NCI-H128 (cell line): Measurements from ENCODE around the gene HMGXB3.
"Not testable (repeated sequence)": the region's sequence is repeated elsewhere in the genome, so short reads cannot be mapped to it uniquely, and the experiment has no call there.

Source experiments
- DNase-seq: peaks from one replicate; lab custom pipeline; 2025; ENCODE audit not compliant: unreplicated experiment; lab: John Stamatoyannopoulos, UW

HMGXB3 gene

GRCh38 chr5:150050172-150050811 is 49.8 kb downstream of the HMGXB3 start:
- DNase-seq, result not testable (repeated sequence)

DNA sequence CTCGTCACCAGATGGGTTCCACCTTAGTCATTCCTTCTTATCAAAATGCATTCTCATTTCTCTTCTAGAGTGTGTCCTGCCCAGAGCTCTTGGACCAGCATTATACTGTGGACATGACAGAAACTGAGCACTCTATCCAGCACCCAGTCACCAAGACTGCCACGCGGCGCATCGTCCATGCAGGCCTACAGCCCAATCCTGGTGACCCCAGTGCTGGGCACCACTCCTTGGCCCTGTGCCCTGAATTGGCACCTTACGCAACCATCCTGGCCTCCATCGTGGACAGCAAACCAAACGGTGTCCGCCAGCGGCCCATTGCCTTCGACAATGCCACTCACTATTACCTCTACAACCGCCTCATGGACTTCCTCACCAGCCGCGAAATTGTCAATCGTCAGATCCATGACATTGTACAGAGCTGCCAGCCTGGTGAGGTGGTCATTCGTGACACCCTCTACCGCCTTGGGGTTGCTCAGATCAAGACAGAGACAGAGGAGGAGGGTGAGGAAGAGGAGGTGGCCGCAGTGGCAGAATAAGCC is 51.2 kb downstream of the HMGXB3 start:
- no peak for DNase-seq

DNA sequence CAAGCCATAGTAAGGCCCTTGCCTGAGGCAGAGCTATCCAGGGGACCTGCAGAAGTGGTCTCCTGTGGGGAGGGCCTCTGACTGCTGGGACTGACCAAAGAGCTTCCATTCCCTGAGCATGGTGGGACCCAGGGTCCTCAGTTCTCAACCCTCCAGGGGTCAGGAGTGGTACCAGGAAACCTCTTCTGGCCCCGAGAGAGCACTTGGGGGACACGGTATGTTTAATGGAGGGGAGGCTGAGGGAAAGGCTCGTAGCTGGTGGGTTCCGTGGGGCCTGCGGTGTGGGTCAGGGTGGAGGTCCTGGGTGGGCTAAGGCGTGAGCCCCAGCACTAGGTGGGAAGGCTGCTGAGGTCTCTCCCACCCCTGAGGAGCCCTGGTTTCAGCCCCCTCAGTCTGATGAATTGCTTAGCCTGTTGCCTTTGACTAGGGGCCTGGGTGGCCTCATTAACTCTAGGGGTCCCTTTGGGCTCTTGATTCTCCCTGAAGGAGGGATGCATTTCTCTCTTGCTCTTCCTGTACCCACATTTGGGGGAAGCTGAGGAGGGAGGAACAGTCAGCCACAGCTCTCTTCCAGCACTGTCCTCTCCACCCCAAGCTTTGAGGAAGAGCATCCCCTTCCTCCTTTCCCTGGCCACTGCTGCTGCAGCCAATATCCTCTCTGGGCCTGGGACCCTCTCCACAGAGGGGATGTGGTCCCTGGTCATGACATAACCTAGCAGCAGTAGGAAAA is 51.9 kb downstream of the HMGXB3 start:
- no peak for DNase-seq

DNA sequence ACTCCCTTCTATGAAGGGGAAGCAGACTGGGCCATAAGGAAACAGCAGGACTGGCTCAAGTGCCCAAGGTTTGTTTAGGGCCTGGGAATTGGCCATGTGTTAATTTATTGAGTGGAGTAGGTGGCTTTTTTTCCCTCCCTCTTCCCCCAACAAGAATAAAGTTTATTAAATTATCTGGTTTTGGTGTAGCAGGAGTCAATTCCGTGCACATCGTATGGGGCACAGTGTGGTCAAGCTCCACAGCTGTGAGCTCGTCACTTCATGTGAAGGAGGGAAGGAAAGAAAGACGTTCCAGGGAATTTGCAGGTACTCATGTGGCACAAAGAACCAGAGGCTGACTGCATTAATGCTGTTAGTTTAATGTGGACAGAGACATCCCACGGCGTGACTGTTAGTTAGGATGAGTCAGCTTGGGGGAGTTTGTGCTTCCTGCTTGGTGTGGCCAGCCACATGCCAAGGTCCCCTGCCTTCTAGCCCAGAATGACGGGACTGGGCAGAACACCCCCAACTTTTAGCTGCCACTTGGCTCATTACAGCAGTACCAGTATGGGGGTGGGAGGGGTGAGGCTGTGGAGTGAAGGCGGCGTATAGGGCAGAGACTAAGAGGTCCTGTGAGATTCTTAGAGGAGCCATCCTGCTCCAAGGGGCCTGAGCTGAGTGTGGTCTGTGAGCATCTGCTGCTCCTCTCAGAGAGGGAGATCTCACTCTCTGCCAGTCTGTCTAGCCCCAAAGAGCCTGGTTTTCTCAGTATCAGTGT is 52.6 kb downstream of the HMGXB3 start:
- DNase-seq, result no peak

GRCh38 chr5:150053713-150054392 is 53.3 kb downstream of the HMGXB3 start:
- DNase-seq, result no peak

GRCh38 chr5:150054569-150054968 is 54.0 kb downstream of the HMGXB3 start:
- DNase-seq, result no peak

DNA sequence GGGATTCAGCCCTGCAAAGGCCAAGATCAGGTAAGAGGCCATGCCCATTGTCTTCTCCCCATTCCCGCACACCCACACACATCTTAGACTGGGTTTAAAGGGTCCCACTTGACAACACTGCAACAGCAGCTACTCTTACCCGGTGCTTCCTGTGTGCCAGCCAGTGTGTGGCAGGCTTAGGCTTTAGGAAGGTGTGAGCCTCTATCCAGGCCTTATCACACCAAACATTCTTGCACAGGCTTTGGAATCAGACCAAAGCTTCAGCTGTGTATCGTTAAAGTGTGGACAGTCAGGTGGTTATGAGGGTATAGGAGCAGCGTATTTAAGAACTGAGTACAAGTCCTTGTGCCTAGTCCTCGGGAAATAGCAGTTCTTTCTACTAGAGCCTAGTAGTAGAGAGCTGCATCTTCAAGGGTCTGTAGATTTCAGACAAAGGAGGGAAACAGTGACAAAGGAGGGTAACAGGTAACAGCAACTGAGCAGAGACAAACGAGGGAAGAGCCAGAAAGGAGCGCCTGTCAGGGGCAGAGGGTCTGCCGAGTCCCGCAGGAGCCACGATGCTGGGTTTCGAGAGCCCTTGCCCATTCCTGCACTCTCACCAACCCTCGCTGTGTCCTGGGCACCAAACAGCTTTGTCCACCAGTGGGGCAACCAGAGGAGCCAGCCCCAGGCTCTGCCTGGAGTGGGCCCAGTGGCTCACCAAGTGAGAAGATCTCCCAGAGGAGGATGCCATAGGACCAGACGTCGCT is 55.0 kb downstream of the HMGXB3 start:
- DNase-seq, result no peak

DNA sequence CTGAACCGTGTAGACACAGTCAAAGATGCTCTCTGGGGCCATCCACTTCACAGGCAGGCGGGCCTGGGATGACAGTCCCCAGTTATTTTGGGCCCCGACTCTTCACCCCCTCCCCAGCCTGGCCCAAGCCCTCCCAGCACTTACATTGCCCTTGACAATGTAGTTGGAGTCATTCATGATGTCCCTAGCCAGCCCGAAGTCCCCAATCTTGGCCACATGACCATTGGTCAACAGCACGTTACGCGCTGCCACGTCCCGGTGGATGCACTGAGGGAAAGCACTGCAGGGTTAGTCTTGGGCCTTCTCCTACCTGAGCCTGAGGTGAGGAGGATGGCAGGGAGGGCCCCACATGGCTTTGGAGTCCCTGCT is 55.5 kb downstream of the HMGXB3 start:
- no peak for DNase-seq

GRCh38 chr5:150057052-150057451 is 56.5 kb downstream of the HMGXB3 start:
- DNase-seq, result no peak

DNA sequence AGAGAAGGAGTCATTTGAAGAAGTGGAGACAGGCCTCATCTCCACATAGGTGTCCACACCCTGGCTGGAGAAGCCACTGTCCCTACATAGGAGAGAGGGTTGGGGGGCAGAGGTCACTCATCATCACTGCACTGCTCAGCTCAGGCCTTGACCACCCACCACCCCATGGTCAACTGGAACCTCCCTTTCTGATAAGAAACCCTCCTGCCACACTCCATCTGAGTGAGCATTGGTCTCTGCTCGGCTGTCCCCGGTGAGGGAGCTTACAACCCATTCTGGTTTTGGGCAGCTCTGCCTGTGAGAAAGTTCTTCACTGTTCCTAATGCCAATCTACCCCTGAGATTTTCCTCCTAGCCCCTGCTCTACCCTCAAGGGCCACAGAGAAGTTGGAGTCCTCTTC is 57.0 kb downstream of the HMGXB3 start:
- DNase-seq, result no peak

DNA sequence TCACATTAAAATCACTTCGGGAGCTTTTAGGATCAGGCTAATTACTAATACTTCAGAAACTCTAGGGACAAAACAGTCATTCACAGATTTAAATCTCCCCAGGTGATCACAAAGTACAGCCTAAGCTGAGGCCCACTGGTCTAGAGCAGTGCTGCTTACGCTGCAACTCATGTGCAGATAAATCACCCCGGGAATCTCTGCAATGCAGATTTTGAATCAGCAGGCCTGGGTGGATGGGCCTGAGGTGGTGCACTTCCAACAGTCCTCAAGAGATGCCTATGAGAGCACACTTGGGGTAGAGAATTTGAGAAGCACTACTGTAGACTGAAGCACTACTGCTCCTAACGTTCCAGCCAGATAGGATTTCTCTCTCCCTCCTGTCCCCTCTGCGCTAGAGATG is 57.5 kb downstream of the HMGXB3 start:
- DNase-seq, result no peak

- DNase-seq, result no peak
Measured at GRCh38 chr5:150058480-150059126, 58.1 kb downstream of the HMGXB3 start.

GRCh38 chr5:150059623-150060022 is 59.1 kb downstream of the HMGXB3 start:
- DNase-seq, result no peak

DNA sequence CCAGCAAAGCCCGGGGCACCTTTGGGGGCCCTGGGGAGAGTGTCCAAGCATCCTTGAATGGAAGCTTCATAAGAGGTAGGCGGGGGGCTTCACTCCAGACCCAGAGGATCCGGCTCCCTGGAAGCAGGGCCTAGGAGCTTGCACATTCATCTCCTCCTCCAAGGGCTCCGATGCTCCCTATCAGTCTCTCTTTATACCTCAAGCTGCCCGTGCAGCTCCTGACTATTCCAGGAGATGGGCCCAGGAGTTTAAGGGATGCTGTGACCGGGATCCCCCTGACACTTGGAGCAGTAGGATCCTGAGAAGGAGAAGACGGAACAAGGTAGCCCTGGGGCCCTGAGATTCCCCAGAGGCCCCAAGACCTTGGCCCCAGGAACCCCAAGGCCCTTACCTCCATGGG is 59.9 kb downstream of the HMGXB3 start:
- no peak for DNase-seq

- DNase-seq, result no peak
Measured at GRCh38 chr5:150061538-150061995, 61.0 kb downstream of the HMGXB3 start.

- DNase-seq, result no peak
Measured at GRCh38 chr5:150062216-150062922, 61.8 kb downstream of the HMGXB3 start.

DNA sequence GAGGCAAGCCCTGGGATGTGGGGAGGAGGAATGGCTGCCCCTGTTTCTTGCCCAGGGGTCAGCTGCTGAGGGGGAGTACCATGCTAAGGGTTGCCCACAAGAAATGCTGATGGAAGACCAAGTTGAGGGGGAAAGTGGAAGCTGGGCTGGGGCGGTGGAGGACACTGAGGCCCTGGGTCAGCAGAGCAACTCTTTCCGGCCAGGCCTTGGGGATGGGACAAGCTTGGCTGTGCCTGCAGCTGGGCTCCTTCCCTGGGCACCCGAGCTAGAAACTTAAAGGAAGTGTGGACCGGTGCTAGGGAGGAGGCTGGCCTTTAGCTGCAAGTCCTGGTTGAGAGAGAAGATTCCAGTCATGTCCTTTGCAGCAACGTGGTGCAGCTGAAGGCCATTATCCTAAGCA is 63.1 kb downstream of the HMGXB3 start:
- no peak for DNase-seq

DNA sequence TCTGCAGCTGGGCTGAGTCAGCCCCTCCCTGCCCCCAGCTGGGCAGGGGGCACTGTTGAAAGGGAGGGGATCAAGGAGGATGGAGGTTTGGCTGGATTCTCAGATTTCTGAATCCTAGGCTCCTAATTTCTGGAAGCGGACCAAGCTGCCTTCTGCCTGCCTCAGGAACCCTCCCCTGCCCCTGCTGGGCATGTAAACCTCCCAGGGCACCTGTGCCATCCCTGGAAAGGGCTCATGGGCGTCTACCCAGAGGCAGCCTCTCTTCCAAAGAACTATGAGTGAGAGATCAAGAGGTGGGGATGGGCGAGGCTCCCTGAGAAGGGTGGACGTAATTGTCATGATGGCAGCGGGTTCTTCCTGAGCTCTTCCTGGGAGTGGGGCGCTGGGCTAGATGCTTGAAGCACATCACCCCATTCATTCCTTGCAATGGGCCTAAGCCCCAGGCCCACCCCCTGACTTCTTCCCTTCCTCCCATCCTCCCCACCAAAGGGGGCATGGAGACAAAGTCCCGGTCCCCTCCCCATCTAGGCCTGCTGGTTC is 64.2 kb downstream of the HMGXB3 start:
- no peak for DNase-seq

DNA sequence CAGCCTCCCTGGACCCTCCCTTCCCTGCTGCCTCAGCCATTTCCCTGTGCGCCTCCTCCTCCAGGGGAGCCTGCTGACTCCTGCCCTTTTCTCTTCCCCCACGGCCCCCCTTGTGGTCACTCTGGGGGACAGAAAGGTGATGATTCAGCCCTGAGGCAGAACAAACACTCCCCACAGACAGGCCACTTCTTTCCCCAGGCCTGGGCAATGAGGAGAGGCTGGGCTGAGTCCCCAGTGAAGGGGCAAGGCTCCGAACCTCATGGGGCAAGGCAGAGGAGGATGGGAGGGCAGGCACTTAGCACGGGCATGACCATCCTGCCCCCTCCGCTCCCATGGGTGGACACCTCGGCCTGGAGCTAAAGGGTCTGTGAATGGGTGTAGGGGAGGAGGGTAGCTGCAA is 64.8 kb downstream of the HMGXB3 start:
- DNase-seq, result no peak
